HepG2 (cell line): ENCODE measurements around the gene COMP. TPM values are rescaled to one million over a fixed set of nuclear protein-coding genes. Genes with fewer than 3 reads are reported as not detected.

Experiments used
- ATF7-NPFF ChIP-seq: sonication (generic); formaldehyde crosslinking; IDR thresholded peaks from 2 replicates; pipeline ENCODE4 v1.8.1; 2023; ENCODE audit warnings: mild to moderate bottlenecking, low read depth, missing genetic modification reagents, moderate library complexity
- GFI1 ChIP-seq: sonication (generic); formaldehyde crosslinking; IDR thresholded peaks from 2 replicates; pipeline ENCODE4 v1.5.0; 2020; ENCODE audit warnings: missing genetic modification reagents, mild to moderate bottlenecking, borderline replicate concordance
- GPBP1L1 ChIP-seq: sonication (generic); formaldehyde crosslinking; IDR thresholded peaks from 2 replicates; pipeline ENCODE4 v1.5.0; 2020; ENCODE audit warnings: mild to moderate bottlenecking, missing genetic modification reagents
- MXD3 ChIP-seq: IDR thresholded peaks from 2 replicates; pipeline ENCODE4 v1.6.1; 2016; ENCODE audit warnings: mild to moderate bottlenecking, missing biosample characterization, missing genetic modification reagents
- NFE2L1 ChIP-seq: sonication (generic); formaldehyde crosslinking; IDR thresholded peaks from 2 replicates; pipeline ENCODE4 v1.4.0; 2020; ENCODE audit warnings: missing genetic modification reagents, mild to moderate bottlenecking, borderline replicate concordance
- SP140L ChIP-seq: sonication (generic); formaldehyde crosslinking; IDR thresholded peaks from 2 replicates; pipeline ENCODE4 v1.4.0; 2020; ENCODE audit warnings: missing genetic modification reagents, borderline replicate concordance
- THAP11 ChIP-seq: IDR thresholded peaks from 2 replicates; pipeline ENCODE4 v1.6.1; 2016; ENCODE audit warnings: missing biosample characterization, missing genetic modification reagents
- ZNF256 ChIP-seq: sonication (generic); formaldehyde crosslinking; conservative IDR thresholded peaks from 2 replicates; pipeline ENCODE4 v1.4.0; 2020; ENCODE audit warnings: missing genetic modification reagents
- ZNF510 ChIP-seq: sonication (generic); formaldehyde crosslinking; IDR thresholded peaks from 2 replicates; pipeline ENCODE4 v1.4.0; 2020; ENCODE audit warnings: low read depth, mild to moderate bottlenecking, missing genetic modification reagents
- ZNF569 ChIP-seq: sonication (generic); formaldehyde crosslinking; IDR thresholded peaks from 2 replicates; pipeline ENCODE4 v1.5.0; 2020; ENCODE audit warnings: mild to moderate bottlenecking, missing genetic modification reagents, moderate library complexity, borderline replicate concordance
- ZNF652 ChIP-seq: IDR thresholded peaks from 2 replicates; pipeline ENCODE4 v1.6.1; 2016; ENCODE audit warnings: low read depth, borderline replicate concordance
- ZNF720 ChIP-seq: sonication (generic); formaldehyde crosslinking; IDR thresholded peaks from 2 replicates; pipeline ENCODE4 v1.4.0; 2020; ENCODE audit warnings: missing genetic modification reagents
- ZNF766 ChIP-seq: sonication (generic); formaldehyde crosslinking; IDR thresholded peaks from 2 replicates; pipeline ENCODE4 v1.5.0; 2020; ENCODE audit warnings: missing genetic modification reagents, borderline replicate concordance
- ZNF816 ChIP-seq: sonication (generic); formaldehyde crosslinking; IDR thresholded peaks from 2 replicates; pipeline ENCODE4 v1.8.0; 2022; ENCODE audit warnings: missing genetic modification reagents, mild to moderate bottlenecking, borderline replicate concordance
- ZNF83 ChIP-seq: sonication (generic); formaldehyde crosslinking; IDR thresholded peaks from 2 replicates; pipeline ENCODE4 v1.4.0; 2020; ENCODE audit warnings: missing genetic modification reagents, mild to moderate bottlenecking, borderline replicate concordance
- polyA plus RNA-seq, 8 experiments: library from polyadenylated mRNA; depleted of rRNA in 3 of 8; stranded (reverse) in 7 of 8; unstranded in 1 of 8; fragments of >200 nt; fragmentation: Illumina TruSeq in 4 of 8; extraction: Trizol in 4 of 8; gene quantifications; 2 replicates each; pipeline versions ENCODE4 v1.2.1 to v1.2.3, GENCODE V29; 2011 to 2016; ENCODE audit warnings: low read depth in 4 of 8, missing spikeins in 1 of 8, mixed read lengths in 1 of 8; ENCODE audit not compliant: insufficient read depth in 1 of 8
- total RNA-seq, 5 experiments: library from RNA; depleted of rRNA; stranded (reverse); fragments of >200 nt; fragmentation: Illumina TruSeq; extraction: Trizol; gene quantifications; 2 replicates each; pipeline ENCODE4 v1.2.3, GENCODE V29; 2016; ENCODE audit warnings: low read depth in 1 of 5
- TF ChIP-seq, protein P1 (sequence below): sonication (generic); formaldehyde crosslinking; IDR thresholded peaks from 2 replicates; pipeline ENCODE4 v1.9.0; 2022; ENCODE audit warnings: low read depth, missing genetic modification reagents
- TF ChIP-seq, protein P2 (sequence below): sonication (generic); formaldehyde crosslinking; IDR thresholded peaks from 2 replicates; pipeline ENCODE4 v1.8.1; 2022; ENCODE audit warnings: low read depth, mild to moderate bottlenecking, missing genetic modification reagents

The COMP gene
- total and polyA plus RNA-seq, 2 of the 13 experiments (the other 11 are each of a cell fraction or from before 2014, with no cell fraction given) = 0.04 to 0.13 TPM

- TF ChIP-seq GPBP1L1 (CRISPR knock-in tag) (no peak), GFI1 (CRISPR knock-in tag) (no peak; the same call in 1 of the 2 replicates), MXD3 (CRISPR knock-in tag) (no peak; the same call in 1 of the 2 replicates), THAP11 (peak; percentile 61), ZNF83 (CRISPR knock-in tag) (peak; percentile 77; the same call in 1 of the 2 replicates), ATF7-NPFF (CRISPR knock-in tag) (peak; percentile 9; the same call in 1 of the 2 replicates), ZNF256 (CRISPR knock-in tag) (no peak; the same call in 1 of the 2 replicates), ZNF569 (CRISPR knock-in tag) (no peak), ZNF510 (CRISPR knock-in tag) (no peak), ZNF766 (CRISPR knock-in tag) (0 out of 2 replicates have a peak, but pooled peaks have one; percentile 40), ZNF652 (CRISPR knock-in tag) (no peak), SP140L (no peak; the same call in 1 of the 2 replicates), NFE2L1 (CRISPR knock-in tag) (no peak), ZNF720 (CRISPR knock-in tag) (no peak), ZNF816 (CRISPR knock-in tag) (peak; percentile 93)
- TF ChIP-seq, protein P1, sequence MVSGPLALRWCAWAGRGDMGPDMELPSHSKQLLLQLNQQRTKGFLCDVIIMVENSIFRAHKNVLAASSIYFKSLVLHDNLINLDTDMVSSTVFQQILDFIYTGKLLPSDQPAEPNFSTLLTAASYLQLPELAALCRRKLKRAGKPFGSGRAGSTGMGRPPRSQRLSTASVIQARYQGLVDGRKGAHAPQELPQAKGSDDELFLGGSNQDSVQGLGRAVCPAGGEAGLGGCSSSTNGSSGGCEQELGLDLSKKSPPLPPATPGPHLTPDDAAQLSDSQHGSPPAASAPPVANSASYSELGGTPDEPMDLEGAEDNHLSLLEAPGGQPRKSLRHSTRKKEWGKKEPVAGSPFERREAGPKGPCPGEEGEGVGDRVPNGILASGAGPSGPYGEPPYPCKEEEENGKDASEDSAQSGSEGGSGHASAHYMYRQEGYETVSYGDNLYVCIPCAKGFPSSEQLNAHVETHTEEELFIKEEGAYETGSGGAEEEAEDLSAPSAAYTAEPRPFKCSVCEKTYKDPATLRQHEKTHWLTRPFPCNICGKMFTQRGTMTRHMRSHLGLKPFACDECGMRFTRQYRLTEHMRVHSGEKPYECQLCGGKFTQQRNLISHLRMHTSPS (CRISPR knock-in tag) = peak; percentile 97
- TF ChIP-seq, protein P2, sequence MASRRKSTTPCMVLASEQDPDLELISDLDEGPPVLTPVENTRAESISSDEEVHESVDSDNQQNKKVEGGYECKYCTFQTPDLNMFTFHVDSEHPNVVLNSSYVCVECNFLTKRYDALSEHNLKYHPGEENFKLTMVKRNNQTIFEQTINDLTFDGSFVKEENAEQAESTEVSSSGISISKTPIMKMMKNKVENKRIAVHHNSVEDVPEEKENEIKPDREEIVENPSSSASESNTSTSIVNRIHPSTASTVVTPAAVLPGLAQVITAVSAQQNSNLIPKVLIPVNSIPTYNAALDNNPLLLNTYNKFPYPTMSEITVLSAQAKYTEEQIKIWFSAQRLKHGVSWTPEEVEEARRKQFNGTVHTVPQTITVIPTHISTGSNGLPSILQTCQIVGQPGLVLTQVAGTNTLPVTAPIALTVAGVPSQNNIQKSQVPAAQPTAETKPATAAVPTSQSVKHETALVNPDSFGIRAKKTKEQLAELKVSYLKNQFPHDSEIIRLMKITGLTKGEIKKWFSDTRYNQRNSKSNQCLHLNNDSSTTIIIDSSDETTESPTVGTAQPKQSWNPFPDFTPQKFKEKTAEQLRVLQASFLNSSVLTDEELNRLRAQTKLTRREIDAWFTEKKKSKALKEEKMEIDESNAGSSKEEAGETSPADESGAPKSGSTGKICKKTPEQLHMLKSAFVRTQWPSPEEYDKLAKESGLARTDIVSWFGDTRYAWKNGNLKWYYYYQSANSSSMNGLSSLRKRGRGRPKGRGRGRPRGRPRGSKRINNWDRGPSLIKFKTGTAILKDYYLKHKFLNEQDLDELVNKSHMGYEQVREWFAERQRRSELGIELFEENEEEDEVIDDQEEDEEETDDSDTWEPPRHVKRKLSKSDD (CRISPR knock-in tag) = peak; percentile 90; the same call in 1 of the 2 replicates
Observed at GRCh38 chr19:18839465-18840287, 48.6 kb upstream of the COMP start (continued).
